Sigmoid colon (tissue), 7 donors: ENCODE results near the gene FXN. TPM values are rescaled to one million over a fixed set of nuclear protein-coding genes. Genes with fewer than 3 reads are reported as not detected.
"Not testable (repeated sequence)": the region's sequence is repeated elsewhere in the genome, so short reads cannot be mapped to it uniquely, and the experiment has no call there.

Source experiments
- DNase-seq: peaks from one replicate; pipeline ENCODE4 v3.0.0-alpha.2; 2019
- H3K27ac ChIP-seq, 4 donors: fragments of 200-600 bp; sonication (generic); one replicate each; pipeline ENCODE4 v1.5.1; 2016 to 2019; ENCODE audit warnings: mild to moderate bottlenecking in 1 of 4
- H3K27me3 ChIP-seq, 3 donors: fragments of 200-600 bp; sonication (generic); one replicate each; pipeline ENCODE4 v1.5.1; 2019; ENCODE audit warnings: mild to moderate bottlenecking in 1 of 3
- H3K36me3 ChIP-seq, 4 donors: fragments of 200-600 bp; sonication (generic); one replicate each; pipeline ENCODE4 v1.5.1; 2016 to 2019
- H3K4me1 ChIP-seq, 4 donors: fragments of 200-600 bp; sonication (generic); one replicate each; pipeline ENCODE4 v1.5.1; 2017 to 2019
- H3K4me3 ChIP-seq, 4 donors: fragments of 200-600 bp; sonication (generic); one replicate each; pipeline ENCODE4 v1.5.1; 2017 to 2019; ENCODE audit warnings: mild to moderate bottlenecking in 2 of 4, moderate library complexity in 1 of 4
- H3K9me3 ChIP-seq, 4 donors: fragments of 200-600 bp in 3 of 4; sonication (generic) in 3 of 4; one replicate each; pipeline versions ENCODE4 v1.5.1 to v1.6.1; 2013 to 2019
- CTCF ChIP-seq, 4 experiments: fragments of 450-650 bp in 3 of 4; fragments of 200-600 bp in 1 of 4; IDR thresholded peaks; one replicate each; pipeline ENCODE4 v1.5.1; 2016 to 2019; ENCODE audit warnings: antibody characterized with exemption in 4 of 4, mild to moderate bottlenecking in 3 of 4, moderate library complexity in 2 of 4
- EP300 ChIP-seq, 4 donors: sonication (generic); formaldehyde crosslinking; IDR thresholded peaks; one replicate each; pipeline ENCODE4 v1.6.1; 2017; ENCODE audit warnings: antibody characterized with exemption in 4 of 4
- POLR2A ChIP-seq, 2 donors: fragments of 450-650 bp; IDR thresholded peaks; one replicate each; pipeline ENCODE4 v1.6.1; 2016; ENCODE audit warnings: antibody characterized with exemption in 2 of 2, mild to moderate bottlenecking in 2 of 2, moderate library complexity in 2 of 2
- POLR2AphosphoS5 ChIP-seq, 4 donors: sonication (generic); formaldehyde crosslinking; IDR thresholded peaks; one replicate each; pipeline ENCODE4 v1.6.1; 2017; ENCODE audit warnings: antibody characterized with exemption in 4 of 4
- WGBS, 2 donors: extraction: QIAGEN DNeasy Blood & Tissue Kit; methylation state at CpG; one replicate each; pipeline ENCODE4 v1.1.7; 2013; 5-methylcytosine and 5-hydroxymethylcytosine counted together
- intact Hi-C: fragments of 100-400 bp; cut with DNase I; formaldehyde crosslinking; loops from one replicate; pipeline ENCODE4 v1.15.1; 2023
- polyA plus RNA-seq, 3 donors: library from polyadenylated mRNA; stranded (reverse); fragments of 200-250 nt; gene quantifications; one replicate each; pipeline ENCODE4 v1.2.3, GENCODE V29; 2013
- total RNA-seq, 4 donors: library from RNA; depleted of rRNA; stranded (reverse); fragments of >200 nt; gene quantifications; one replicate each; pipeline ENCODE4 v1.1.0, GENCODE V29; 2016
- donor health status: healthy with polysubstance abuse.
- donor health status: Bipolar disorder and iron deficiency.
- donor health status: healthy.

Gene FXN
- total and polyA plus RNA-seq, 7 donors: 3.4 to 16.1 (median 8.7) TPM

DNA sequence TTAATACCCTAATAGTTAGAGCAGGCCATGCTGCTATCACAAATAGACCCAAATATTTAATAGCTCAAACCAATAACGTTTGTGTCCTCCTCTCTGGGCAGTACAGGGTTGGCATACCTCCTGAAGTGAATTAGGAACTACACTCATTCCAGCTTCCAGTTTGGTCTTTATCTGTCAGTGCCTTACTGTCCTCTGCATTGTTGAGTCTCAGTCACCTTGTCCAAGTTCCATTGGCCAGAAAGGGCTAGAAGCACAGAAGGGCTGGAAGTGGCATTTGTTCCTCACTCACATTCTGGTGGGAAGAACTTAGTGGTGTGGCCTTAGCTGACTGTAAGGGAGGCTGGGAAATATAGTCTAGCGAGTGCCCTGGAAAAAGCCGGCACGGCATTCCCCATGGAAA, 11.2 kb downstream of the FXN start:
- TF ChIP-seq POLR2A (IDR thresholded peaks at IDR 0.05) (no peak), EP300 (IDR thresholded peaks at IDR 0.05) (no peak)
- Histone ChIP-seq H3K27me3 (no peaks in the 10 kb centered on the region), H3K4me3 (no peak overlapping the region), H3K9me3 (no peaks in the 10 kb centered on the region), H3K36me3 (peaks cover 9 to 39% (median 11%) of the 10 kb centered on the region in 4 donors), H3K27ac (no peak overlapping the region), H3K4me1 (peaks cover 0 to 10% (median 7%) of the 10 kb centered on the region in 4 donors)
- WGBS, 2 donors: 65 to 79% methylated on average over 4 of the region's 4 CpGs
- intact Hi-C loops: no loop called here
- no peak for DNase-seq

GRCh38 chr9:69047371-69047770, 11.8 kb downstream of the FXN start:
- H3K4me3 ChIP-seq: no peak overlapping the region
- H3K27me3 ChIP-seq: no peaks in the 10 kb centered on the region
- no peaks in the 10 kb centered on the region for H3K9me3 ChIP-seq
- H3K4me1 ChIP-seq: peaks cover 0 to 10% (median 7%) of the 10 kb centered on the region in 4 donors
- DNase-seq: no peak
- H3K36me3 ChIP-seq: peaks cover 9 to 39% (median 11%) of the 10 kb centered on the region in 4 donors
- intact Hi-C loops: no loop called here
- no peak for TF ChIP-seq CTCF (IDR thresholded peaks at IDR 0.05)
- TF ChIP-seq POLR2A (IDR thresholded peaks at IDR 0.05): no peak
- 63 to 68% methylated on average over 4 of the region's 4 CpGs for WGBS, 2 donors
- H3K27ac ChIP-seq: no peak overlapping the region

GRCh38 chr9:69049094-69049493, 13.5 kb downstream of the FXN start:
- Histone ChIP-seq H3K4me3 (no peak overlapping the region), H3K36me3 (peaks cover 9 to 39% (median 11%) of the 10 kb centered on the region in 4 donors), H3K4me1 (peaks cover 0 to 9% (median 7%) of the 10 kb centered on the region in 4 donors), H3K27ac (no peak overlapping the region), H3K27me3 (no peaks in the 10 kb centered on the region), H3K9me3 (no peaks in the 10 kb centered on the region)
- TF ChIP-seq POLR2A (IDR thresholded peaks at IDR 0.05) (no peak), POLR2AphosphoS5 (IDR thresholded peaks at IDR 0.05) (no peak), CTCF (IDR thresholded peaks at IDR 0.05) (no peak), EP300 (IDR thresholded peaks at IDR 0.05) (no peak)
- no peak for DNase-seq
- WGBS, 2 donors: 87 to 96% methylated on average over 6 of the region's 6 CpGs
- intact Hi-C loops: no loop called here

- H3K4me1 ChIP-seq, intact Hi-C loops, DNase-seq, H3K9me3 ChIP-seq, H3K27me3 ChIP-seq, H3K27ac ChIP-seq, H3K4me3 ChIP-seq: not testable (repeated sequence)
- 88 to 90% methylated on average over 12 of the region's 12 CpGs for WGBS, 2 donors
- peaks cover 9 to 42% (median 11%) of the 10 kb centered on the region in 4 donors for H3K36me3 ChIP-seq
These were observed 15.4 kb downstream of the FXN start for GRCh38 chr9:69050936-69051335.

- intact Hi-C loops: loop anchor here (2.0 kb wide), 1 partner anchor 138 kb away; no protein-coding TSS in a partner anchor
- 82 to 83% methylated on average over 1 of the region's 1 CpG for WGBS, 2 donors
- Histone ChIP-seq H3K9me3 (no peaks in the 10 kb centered on the region), H3K4me3 (no peak overlapping the region), H3K4me1 (no peaks in the 10 kb centered on the region), H3K27me3 (no peaks in the 10 kb centered on the region), H3K36me3 (peaks cover 0 to 13% (median 0%) of the 10 kb centered on the region in 4 donors), H3K27ac (no peak overlapping the region)
- TF ChIP-seq EP300 (IDR thresholded peaks at IDR 0.05): no peak
- no peak for TF ChIP-seq CTCF (IDR thresholded peaks at IDR 0.05)
- TF ChIP-seq POLR2A (IDR thresholded peaks at IDR 0.05): no peak
- no peak for TF ChIP-seq POLR2AphosphoS5 (IDR thresholded peaks at IDR 0.05)
- DNase-seq: no peak
These were observed 19.4 kb downstream of the FXN start for GRCh38 chr9:69054989-69055388.

- Histone ChIP-seq H3K9me3 (no peaks in the 10 kb centered on the region), H3K4me3 (no peak overlapping the region), H3K4me1 (no peaks in the 10 kb centered on the region), H3K27ac (no peak overlapping the region), H3K27me3 (no peaks in the 10 kb centered on the region), H3K36me3 (peaks cover 0 to 19% (median 0%) of the 10 kb centered on the region in 4 donors)
- WGBS, 2 donors: 96 to 97% methylated on average over 4 of the region's 4 CpGs
- intact Hi-C loops: no loop called here
- DNase-seq: no peak
- TF ChIP-seq POLR2A (IDR thresholded peaks at IDR 0.05): no peak
- no peak for TF ChIP-seq CTCF (IDR thresholded peaks at IDR 0.05)
- TF ChIP-seq POLR2AphosphoS5 (IDR thresholded peaks at IDR 0.05): no peak
These were observed 20.8 kb downstream of the FXN start for GRCh38 chr9:69056191-69056815.
